ENCODE data around the gene WNK1. TPM values are rescaled to one million over a fixed set of nuclear protein-coding genes. Genes with fewer than 3 reads are reported as not detected.

The WNK1 gene
- polyA plus RNA-seq, 1 donor (not counting 4 experiments of a cell fraction or from before 2014, with no cell fraction given): 72.3 TPM

- peaks cover 6% of the 10 kb centered on the region for H3K79me2 ChIP-seq (ENCODE audit: control insufficient read depth, insufficient read depth, low read length)
- no peaks in the 10 kb centered on the region for H3K9me1 ChIP-seq (ENCODE audit: control insufficient read depth, extremely low read depth, insufficient read depth, low read length)
- no peak overlapping the region for H3K9ac ChIP-seq (ENCODE audit: control insufficient read depth, extremely low read depth, insufficient read depth, low read length)
- H2AFZ ChIP-seq (ENCODE audit: control insufficient read depth, low read length): no peak overlapping the region
- no peak for TF ChIP-seq EZH2 (IDR thresholded peaks at IDR 0.05; ENCODE audit: low read length)
- TF ChIP-seq CTCF (optimal IDR thresholded peaks at IDR 0.05 in 1 of 3, IDR thresholded peaks at IDR 0.05 in 1 of 3, conservative IDR thresholded peaks at IDR 0.05 in 1 of 3; ENCODE audit: extremely low read depth in 1 of 3, insufficient read depth in 2 of 3, low read length in 3 of 3): no peak
- DNase-seq (ENCODE audit: low read depth, low spot score) (no peak), FAIRE-seq (no peak)
- dilution Hi-C loops (cut with MboI; ENCODE audit: extremely low pct_ligation_motif_present, low sequenced_read_pairs): no loop called here
- no peaks in the 10 kb centered on the region for H4K20me1 ChIP-seq (ENCODE audit: control insufficient read depth, extremely low read depth, insufficient read depth, low read length)
- H3K36me3 ChIP-seq (ENCODE audit: control insufficient read depth in 2 of 2, extremely low read depth in 1 of 2, insufficient read depth in 2 of 2, low read length in 2 of 2): peaks cover 5 to 7% of the 10 kb centered on the region in 2 experiments
- H3K4me2 ChIP-seq (ENCODE audit: control insufficient read depth, extremely low read depth, insufficient read depth, low read depth, low read length): no peak overlapping the region
- no peaks in the 10 kb centered on the region for H3K9me3 ChIP-seq (ENCODE audit: control insufficient read depth, low read depth, low read length)
- H3K27me3 ChIP-seq (ENCODE audit: control insufficient read depth, extremely low read depth, insufficient read depth, low read length): no peaks in the 10 kb centered on the region
- H3K27ac ChIP-seq (ENCODE audit: control insufficient read depth, insufficient read depth, low read length): no peak overlapping the region
- no peak overlapping the region for H3K4me3 ChIP-seq (ENCODE audit: control insufficient read depth in 2 of 3, extremely low read depth in 1 of 3, insufficient read depth in 2 of 3, low read depth in 1 of 3, low read length in 3 of 3)
- H3K4me1 ChIP-seq (ENCODE audit: control insufficient read depth, extremely low read depth, insufficient read depth, low read length): peaks cover 3% of the 10 kb centered on the region
Measured at GRCh38 chr12:835754-836518, 83.6 kb downstream of the WNK1 start.

DNA sequence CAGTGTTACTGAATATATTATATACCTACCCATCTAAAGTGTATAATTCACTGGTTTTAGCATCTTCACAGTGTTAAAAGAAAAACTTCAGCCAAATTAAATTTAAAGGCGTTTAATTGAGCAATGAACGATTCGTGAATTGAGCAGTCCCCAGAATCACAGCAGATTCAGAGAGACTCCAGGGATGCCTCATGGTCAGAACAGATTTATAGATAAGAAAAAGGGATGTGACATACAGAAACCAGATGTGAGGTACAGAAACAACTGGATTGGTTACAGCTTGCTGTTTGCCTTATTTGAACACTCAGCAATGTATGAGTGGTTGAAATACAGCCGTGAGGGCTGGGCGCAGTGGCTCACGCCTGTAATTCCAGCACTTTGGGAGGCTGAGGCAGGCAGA, 84.6 kb downstream of the WNK1 start:
- H3K4me2 ChIP-seq (ENCODE audit: control insufficient read depth, extremely low read depth, insufficient read depth, low read depth, low read length): no peak overlapping the region
- H3K79me2 ChIP-seq (ENCODE audit: control insufficient read depth, insufficient read depth, low read length): peaks cover 6% of the 10 kb centered on the region
- H3K4me1 ChIP-seq (ENCODE audit: control insufficient read depth, extremely low read depth, insufficient read depth, low read length): peaks cover 3% of the 10 kb centered on the region
- H3K36me3 ChIP-seq (ENCODE audit: control insufficient read depth in 2 of 2, extremely low read depth in 1 of 2, insufficient read depth in 2 of 2, low read length in 2 of 2): peaks cover 7 to 8% of the 10 kb centered on the region in 2 experiments
- no peak overlapping the region for H3K9ac ChIP-seq (ENCODE audit: control insufficient read depth, extremely low read depth, insufficient read depth, low read length)
- no peaks in the 10 kb centered on the region for H3K9me3 ChIP-seq (ENCODE audit: control insufficient read depth, low read depth, low read length)
- H3K27me3 ChIP-seq (ENCODE audit: control insufficient read depth, extremely low read depth, insufficient read depth, low read length): no peaks in the 10 kb centered on the region
- H3K9me1 ChIP-seq (ENCODE audit: control insufficient read depth, extremely low read depth, insufficient read depth, low read length): no peaks in the 10 kb centered on the region
- DNase-seq (ENCODE audit: low read depth, low spot score): no peak
- FAIRE-seq: no peak
- no peak overlapping the region for H2AFZ ChIP-seq (ENCODE audit: control insufficient read depth, low read length)
- no peak overlapping the region for H3K27ac ChIP-seq (ENCODE audit: control insufficient read depth, insufficient read depth, low read length)
- TF ChIP-seq CTCF (optimal IDR thresholded peaks at IDR 0.05 in 1 of 3, IDR thresholded peaks at IDR 0.05 in 1 of 3, conservative IDR thresholded peaks at IDR 0.05 in 1 of 3; ENCODE audit: extremely low read depth in 1 of 3, insufficient read depth in 2 of 3, low read length in 3 of 3) (no peak), EZH2 (IDR thresholded peaks at IDR 0.05; ENCODE audit: low read length) (no peak)
- dilution Hi-C loops (cut with MboI; ENCODE audit: extremely low pct_ligation_motif_present, low sequenced_read_pairs): no loop called here
- no peak overlapping the region for H3K4me3 ChIP-seq (ENCODE audit: control insufficient read depth in 2 of 3, extremely low read depth in 1 of 3, insufficient read depth in 2 of 3, low read depth in 1 of 3, low read length in 3 of 3)
- H4K20me1 ChIP-seq (ENCODE audit: control insufficient read depth, extremely low read depth, insufficient read depth, low read length): no peaks in the 10 kb centered on the region

Measured in keratinocyte (primary cell).